Measurements from ENCODE around the gene HSD17B11.
"Not testable (repeated sequence)": the region's sequence is repeated elsewhere in the genome, so short reads cannot be mapped to it uniquely, and the experiment has no call there.

Gene HSD17B11

DNA sequence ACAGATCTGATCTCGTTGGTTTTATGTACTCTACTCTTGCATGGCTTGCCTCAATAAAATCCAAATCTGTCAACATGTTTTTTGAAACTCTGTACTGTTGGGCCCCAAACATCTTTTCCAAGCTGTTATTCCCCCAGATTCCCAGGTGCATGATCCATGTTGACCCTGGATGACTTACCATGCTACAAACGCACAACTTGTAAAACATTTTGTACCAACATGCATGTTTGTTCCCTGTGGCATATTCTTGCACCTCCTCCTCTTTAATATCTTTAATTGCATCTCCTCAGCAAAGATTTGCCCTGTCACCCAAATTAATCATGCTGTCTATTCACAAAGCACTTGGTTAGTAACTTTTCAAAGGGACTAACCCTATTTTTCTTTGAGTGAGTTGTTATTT is 92.6 kb downstream of the HSD17B11 start:
- H3K4me1 ChIP-seq, result no peaks in the 10 kb centered on the region; the same call in 1 of the 2 replicates

DNA sequence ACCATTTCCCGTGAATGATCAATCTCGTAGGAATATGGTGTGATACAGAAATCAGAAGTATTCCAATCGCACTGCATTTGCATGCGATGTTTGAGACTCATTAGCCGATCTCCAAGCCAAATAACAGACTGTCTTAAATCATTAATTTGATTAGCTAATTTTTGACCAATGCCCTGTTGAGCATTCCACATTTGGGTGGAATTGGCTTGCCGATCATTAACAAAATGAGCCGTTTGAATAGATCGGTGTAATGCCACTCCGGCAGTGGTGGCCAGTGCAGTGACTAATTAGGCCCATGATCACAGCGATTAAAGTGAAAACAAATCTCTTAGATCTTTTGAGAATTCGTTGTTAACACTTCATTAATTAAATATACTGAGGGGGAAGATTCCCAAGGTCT is 96.1 kb downstream of the HSD17B11 start:
- not testable (repeated sequence) for H3K9me3 ChIP-seq; DNase-seq; H3K4me1 ChIP-seq; H3K4me3 ChIP-seq (ENCODE audit: low read depth, low read length); H3K36me3 ChIP-seq; H3K27me3 ChIP-seq

More for the DNA sequence above, 92.6 kb downstream of the HSD17B11 start:
- TF ChIP-seq, protein P1, sequence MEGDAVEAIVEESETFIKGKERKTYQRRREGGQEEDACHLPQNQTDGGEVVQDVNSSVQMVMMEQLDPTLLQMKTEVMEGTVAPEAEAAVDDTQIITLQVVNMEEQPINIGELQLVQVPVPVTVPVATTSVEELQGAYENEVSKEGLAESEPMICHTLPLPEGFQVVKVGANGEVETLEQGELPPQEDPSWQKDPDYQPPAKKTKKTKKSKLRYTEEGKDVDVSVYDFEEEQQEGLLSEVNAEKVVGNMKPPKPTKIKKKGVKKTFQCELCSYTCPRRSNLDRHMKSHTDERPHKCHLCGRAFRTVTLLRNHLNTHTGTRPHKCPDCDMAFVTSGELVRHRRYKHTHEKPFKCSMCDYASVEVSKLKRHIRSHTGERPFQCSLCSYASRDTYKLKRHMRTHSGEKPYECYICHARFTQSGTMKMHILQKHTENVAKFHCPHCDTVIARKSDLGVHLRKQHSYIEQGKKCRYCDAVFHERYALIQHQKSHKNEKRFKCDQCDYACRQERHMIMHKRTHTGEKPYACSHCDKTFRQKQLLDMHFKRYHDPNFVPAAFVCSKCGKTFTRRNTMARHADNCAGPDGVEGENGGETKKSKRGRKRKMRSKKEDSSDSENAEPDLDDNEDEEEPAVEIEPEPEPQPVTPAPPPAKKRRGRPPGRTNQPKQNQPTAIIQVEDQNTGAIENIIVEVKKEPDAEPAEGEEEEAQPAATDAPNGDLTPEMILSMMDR (IDR thresholded peaks at IDR 0.05; ENCODE audit: low read depth, low read length), result no peak
- DNase-seq, result no peak
- no peaks in the 10 kb centered on the region for H3K9me3 ChIP-seq
- H3K4me3 ChIP-seq (ENCODE audit: low read depth, low read length), result no peak overlapping the region
- H3K27me3 ChIP-seq, result no peaks in the 10 kb centered on the region
- no peaks in the 10 kb centered on the region for H3K36me3 ChIP-seq

DNA sequence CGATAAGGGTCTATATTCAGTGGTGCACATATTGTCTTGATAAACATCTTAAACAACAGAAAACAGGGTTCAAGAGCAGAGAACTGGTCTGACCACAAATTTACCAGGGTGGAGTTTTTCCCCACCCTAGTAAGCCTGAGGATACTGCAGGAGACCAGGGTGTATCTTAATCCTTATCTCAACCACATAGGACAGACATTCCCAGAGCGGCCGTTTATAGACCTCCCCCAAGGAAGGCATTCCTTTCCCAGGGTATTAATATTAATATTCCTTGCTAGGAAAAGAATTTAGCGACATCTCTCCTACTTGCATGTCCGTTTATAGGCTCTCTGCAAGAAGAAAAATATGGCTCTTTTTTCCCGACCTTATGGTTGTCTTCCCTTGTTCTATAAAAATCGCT is 97.1 kb downstream of the HSD17B11 start:
- H3K27me3 ChIP-seq; H3K9me3 ChIP-seq; H3K36me3 ChIP-seq; DNase-seq; H3K4me3 ChIP-seq (ENCODE audit: low read depth, low read length); H3K4me1 ChIP-seq: not testable (repeated sequence)

DNA sequence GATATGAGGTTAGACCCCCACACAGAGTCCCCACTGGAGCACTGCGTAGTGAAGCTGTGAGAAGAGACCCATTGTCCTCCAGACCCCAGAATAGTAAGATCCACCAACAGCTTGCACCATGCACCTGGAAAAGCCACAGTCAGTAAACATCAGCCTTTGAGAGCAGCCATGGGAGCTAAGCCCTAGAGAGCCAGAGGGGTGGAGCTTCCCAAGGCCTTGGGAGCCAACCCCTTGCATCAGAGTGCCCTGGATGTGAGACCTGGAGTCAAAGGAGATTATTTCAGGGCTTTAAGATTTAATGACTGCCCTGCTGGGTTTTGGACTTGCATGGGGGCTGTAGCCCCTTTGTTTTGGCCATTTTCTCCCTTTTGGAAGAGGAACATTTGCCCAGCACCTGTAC is 104.0 kb downstream of the HSD17B11 start:
- no peaks in the 10 kb centered on the region; the same call in none of the 2 replicates for H3K9me3 ChIP-seq
- H3K36me3 ChIP-seq, result no peaks in the 10 kb centered on the region
- TF ChIP-seq, protein P1 (IDR thresholded peaks at IDR 0.05; ENCODE audit: low read depth, low read length), result no peak
- no peaks in the 10 kb centered on the region for H3K27me3 ChIP-seq
- H3K4me1 ChIP-seq, result no peaks in the 10 kb centered on the region
- H3K4me3 ChIP-seq (ENCODE audit: low read depth, low read length), result no peak overlapping the region
- DNase-seq, result no peak
